PC-3 (cell line): Measurements from ENCODE around the gene GABARAPL2.

Experiments
- EZH2 ChIP-seq: fragments of 300-600 bp; sonication (generic); IDR thresholded peaks from one replicate; pipeline ENCODE4 v1.6.1; 2017; ENCODE audit warnings: antibody characterized with exemption, mild to moderate bottlenecking, low read length; ENCODE audit not compliant: unreplicated experiment
- EZH2phosphoT487 ChIP-seq: fragments of 300-600 bp; sonication (generic); IDR thresholded peaks from 2 replicates; pipeline ENCODE4 v1.6.1; 2018; ENCODE audit warnings: mild to moderate bottlenecking, antibody characterized with exemption, low read length, borderline replicate concordance
- TF ChIP-seq, protein P1 (sequence below): fragments of 300-600 bp; sonication (generic); conservative IDR thresholded peaks from 2 replicates; pipeline ENCODE4 v1.5.1; 2017; ENCODE audit warnings: antibody characterized with exemption, low read depth, mild to moderate bottlenecking, low read length

DNA sequence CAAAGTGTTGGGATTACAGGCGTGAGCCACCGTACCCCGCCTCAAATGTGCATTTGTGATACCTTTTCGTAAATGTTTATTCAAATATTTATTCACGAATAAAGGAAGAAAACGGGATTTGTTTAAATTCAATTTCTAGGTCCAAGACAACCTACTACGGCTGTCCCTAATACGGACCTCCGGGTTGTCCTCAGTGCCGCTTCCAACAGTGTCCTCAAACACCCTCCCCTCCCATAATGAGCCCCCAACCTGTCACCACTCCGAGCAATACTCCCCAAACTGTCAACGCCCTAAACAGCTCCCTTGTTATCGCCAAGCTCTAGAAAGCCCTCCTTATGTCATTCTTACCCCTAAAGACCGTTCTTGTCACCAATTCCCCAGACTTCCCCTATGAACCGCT, 539 bp upstream of the GABARAPL2 start:
- TF ChIP-seq, protein P1, sequence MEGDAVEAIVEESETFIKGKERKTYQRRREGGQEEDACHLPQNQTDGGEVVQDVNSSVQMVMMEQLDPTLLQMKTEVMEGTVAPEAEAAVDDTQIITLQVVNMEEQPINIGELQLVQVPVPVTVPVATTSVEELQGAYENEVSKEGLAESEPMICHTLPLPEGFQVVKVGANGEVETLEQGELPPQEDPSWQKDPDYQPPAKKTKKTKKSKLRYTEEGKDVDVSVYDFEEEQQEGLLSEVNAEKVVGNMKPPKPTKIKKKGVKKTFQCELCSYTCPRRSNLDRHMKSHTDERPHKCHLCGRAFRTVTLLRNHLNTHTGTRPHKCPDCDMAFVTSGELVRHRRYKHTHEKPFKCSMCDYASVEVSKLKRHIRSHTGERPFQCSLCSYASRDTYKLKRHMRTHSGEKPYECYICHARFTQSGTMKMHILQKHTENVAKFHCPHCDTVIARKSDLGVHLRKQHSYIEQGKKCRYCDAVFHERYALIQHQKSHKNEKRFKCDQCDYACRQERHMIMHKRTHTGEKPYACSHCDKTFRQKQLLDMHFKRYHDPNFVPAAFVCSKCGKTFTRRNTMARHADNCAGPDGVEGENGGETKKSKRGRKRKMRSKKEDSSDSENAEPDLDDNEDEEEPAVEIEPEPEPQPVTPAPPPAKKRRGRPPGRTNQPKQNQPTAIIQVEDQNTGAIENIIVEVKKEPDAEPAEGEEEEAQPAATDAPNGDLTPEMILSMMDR = no peak
- no peak for TF ChIP-seq EZH2phosphoT487
- no peak for TF ChIP-seq EZH2
